ENCODE measurements around the gene UMODL1. TPM values are rescaled to one million over a fixed set of nuclear protein-coding genes. Genes with fewer than 3 reads are reported as not detected.

The UMODL1 gene
- total and polyA plus RNA-seq, 8 donors, result 0.10 to 0.69 (median 0.48) TPM; not detected in 1

DNA sequence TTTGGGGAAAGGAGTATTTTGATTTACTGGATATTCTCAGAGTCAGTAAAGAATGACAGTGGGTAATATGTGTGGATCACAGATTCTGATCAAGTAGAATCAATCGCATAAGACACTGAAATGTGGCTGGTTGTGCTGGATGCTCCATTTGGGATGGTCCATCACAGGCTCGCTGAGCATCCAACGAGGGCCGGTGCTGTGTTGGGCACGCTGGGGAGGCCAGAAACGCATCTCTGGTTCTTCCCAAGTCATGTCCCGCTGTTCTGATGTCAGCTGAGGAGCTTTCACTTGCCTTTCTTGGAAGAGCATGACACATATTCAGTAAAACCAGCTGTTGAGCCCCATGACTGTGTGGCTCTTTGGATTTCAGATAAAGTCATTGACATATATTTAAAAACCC, 72.0 kb downstream of the UMODL1 start:
- TF ChIP-seq, protein P1, sequence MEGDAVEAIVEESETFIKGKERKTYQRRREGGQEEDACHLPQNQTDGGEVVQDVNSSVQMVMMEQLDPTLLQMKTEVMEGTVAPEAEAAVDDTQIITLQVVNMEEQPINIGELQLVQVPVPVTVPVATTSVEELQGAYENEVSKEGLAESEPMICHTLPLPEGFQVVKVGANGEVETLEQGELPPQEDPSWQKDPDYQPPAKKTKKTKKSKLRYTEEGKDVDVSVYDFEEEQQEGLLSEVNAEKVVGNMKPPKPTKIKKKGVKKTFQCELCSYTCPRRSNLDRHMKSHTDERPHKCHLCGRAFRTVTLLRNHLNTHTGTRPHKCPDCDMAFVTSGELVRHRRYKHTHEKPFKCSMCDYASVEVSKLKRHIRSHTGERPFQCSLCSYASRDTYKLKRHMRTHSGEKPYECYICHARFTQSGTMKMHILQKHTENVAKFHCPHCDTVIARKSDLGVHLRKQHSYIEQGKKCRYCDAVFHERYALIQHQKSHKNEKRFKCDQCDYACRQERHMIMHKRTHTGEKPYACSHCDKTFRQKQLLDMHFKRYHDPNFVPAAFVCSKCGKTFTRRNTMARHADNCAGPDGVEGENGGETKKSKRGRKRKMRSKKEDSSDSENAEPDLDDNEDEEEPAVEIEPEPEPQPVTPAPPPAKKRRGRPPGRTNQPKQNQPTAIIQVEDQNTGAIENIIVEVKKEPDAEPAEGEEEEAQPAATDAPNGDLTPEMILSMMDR (IDR thresholded peaks at IDR 0.05), result no peak
- DNase-seq (peak in 1 of 4 donors; percentile 37), ATAC-seq (no peak)
- no peaks in the 10 kb centered on the region for H3K4me1 ChIP-seq
- no peaks in the 10 kb centered on the region for H3K27me3 ChIP-seq
- no peak overlapping the region for H3K4me3 ChIP-seq
- intact Hi-C loops (cut with DNase I), result loop anchor here in 1 of 2 donors (10.0 kb wide), 1 partner anchor 302 kb away; no protein-coding TSS in a partner anchor
- H3K27ac ChIP-seq, result no peak overlapping the region
- H3K36me3 ChIP-seq, result no peaks in the 10 kb centered on the region
- no peaks in the 10 kb centered on the region for H3K9me3 ChIP-seq

DNA sequence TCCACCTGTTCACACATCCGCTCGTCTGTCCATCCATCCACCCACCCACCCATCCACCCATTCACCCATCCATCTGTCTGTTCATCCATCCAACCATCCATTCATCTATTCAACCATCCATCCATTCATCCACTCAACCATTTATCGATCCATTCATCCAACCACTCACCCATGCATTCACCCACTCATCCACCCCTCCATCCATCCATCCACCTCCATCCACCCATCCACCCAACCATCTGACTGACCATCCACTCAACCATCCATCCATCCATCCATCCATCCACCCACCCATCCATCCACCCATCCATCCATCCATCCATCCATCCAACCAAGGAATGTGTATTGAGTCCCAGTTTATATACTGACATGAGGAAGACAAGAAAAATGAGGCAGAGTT, 73.1 kb downstream of the UMODL1 start:
- Histone ChIP-seq H3K9me3 (no peaks in the 10 kb centered on the region), H3K27me3 (no peaks in the 10 kb centered on the region), H3K36me3 (no peaks in the 10 kb centered on the region), H3K4me1 (no peaks in the 10 kb centered on the region), H3K27ac (no peak overlapping the region), H3K4me3 (no peak overlapping the region)
- intact Hi-C loops (cut with DNase I), result loop anchor here in 1 of 2 donors (10.0 kb wide), 1 partner anchor 301 kb away; no protein-coding TSS in a partner anchor
- DNase-seq (peak in 1 of 4 donors; percentile 1), ATAC-seq (no peak)
- TF ChIP-seq, protein P1 (IDR thresholded peaks at IDR 0.05), result no peak

GRCh38 chr21:42144679-42145568, 73.8 kb downstream of the UMODL1 start:
- intact Hi-C loops (cut with DNase I), result loop anchor here in 1 of 2 donors (10.0 kb wide), 1 partner anchor 300 kb away; no protein-coding TSS in a partner anchor
- TF ChIP-seq, protein P1 (IDR thresholded peaks at IDR 0.05), result no peak
- Histone ChIP-seq H3K27me3 (no peaks in the 10 kb centered on the region), H3K4me3 (no peak overlapping the region), H3K4me1 (no peaks in the 10 kb centered on the region), H3K27ac (no peak overlapping the region), H3K9me3 (no peaks in the 10 kb centered on the region), H3K36me3 (no peaks in the 10 kb centered on the region)
- no peak for DNase-seq
- ATAC-seq, result no peak

- intact Hi-C loops (cut with DNase I), result loop anchor here in 1 of 2 donors (10.0 kb wide), 1 partner anchor 299 kb away; no protein-coding TSS in a partner anchor
- ATAC-seq, result peak; percentile 93
- TF ChIP-seq, protein P1 (IDR thresholded peaks at IDR 0.05), result peak; percentile 83 to 96
- Histone ChIP-seq H3K4me1 (peaks cover 0 to 5% of the 10 kb centered on the region in 2 donors), H3K4me3 (no peak overlapping the region), H3K9me3 (no peaks in the 10 kb centered on the region), H3K27me3 (no peaks in the 10 kb centered on the region), H3K27ac (no peak overlapping the region), H3K36me3 (no peaks in the 10 kb centered on the region)
- DNase-seq, result peak; percentile 56 to 81 (median 69)
Observed at GRCh38 chr21:42145569-42146272, 74.6 kb downstream of the UMODL1 start.
